Lower lobe of right lung (tissue), 2 donors: Measurements from ENCODE around the gene SHISAL1. TPM values are rescaled to one million over a fixed set of nuclear protein-coding genes. Genes with fewer than 3 reads are reported as not detected.

Experiments
- ATAC-seq, 2 donors: fragments of 200-7000 bp; cut with Tn5 transposase; one replicate each; pipeline ENCODE4 v1.9.1; 2020 to 2022; ENCODE audit warnings: mild to moderate bottlenecking in 2 of 2, moderate library complexity in 2 of 2
- DNase-seq: peaks from one replicate; pipeline ENCODE4 v3.0.0-alpha.2; 2020
- H3K27ac ChIP-seq: fragments of 200-600 bp; one replicate; pipeline ENCODE4 v1.8.0; 2022
- H3K27me3 ChIP-seq: fragments of 200-600 bp; one replicate; pipeline ENCODE4 v1.8.0; 2022; ENCODE audit warnings: low read depth
- H3K36me3 ChIP-seq: fragments of 200-600 bp; one replicate; pipeline ENCODE4 v1.8.0; 2022; ENCODE audit warnings: mild to moderate bottlenecking
- H3K4me1 ChIP-seq: fragments of 200-600 bp; one replicate; pipeline ENCODE4 v1.8.0; 2022
- H3K4me3 ChIP-seq: fragments of 200-600 bp; one replicate; pipeline ENCODE4 v1.8.0; 2022; ENCODE audit warnings: mild to moderate bottlenecking
- H3K9me3 ChIP-seq: fragments of 200-600 bp; one replicate; pipeline ENCODE4 v1.8.0; 2022
- intact Hi-C: fragments of 100-400 bp; cut with DNase I; formaldehyde crosslinking; loops from one replicate; pipeline ENCODE4 v1.11.0; 2022
- total RNA-seq: library from RNA; stranded (reverse); fragmentation: NEBNext Ultra II Directional; extraction: Animal tissue kit (Norgen Biotek cat#: 25700); gene quantifications from one replicate; pipeline ENCODE4 v1.2.1, GENCODE V29; 2021
- TF ChIP-seq, protein P1 (sequence below): fragments of 200-600 bp; IDR thresholded peaks from one replicate; pipeline ENCODE4 v1.8.0; 2022; ENCODE audit warnings: antibody characterized with exemption, mild to moderate bottlenecking
- donor health status: DM: no; HTN: yes; CAD: no; lungs with severe emphysema.

The SHISAL1 gene
- total RNA-seq, 1 donor from 2014 or later: 0.32 TPM

DNA sequence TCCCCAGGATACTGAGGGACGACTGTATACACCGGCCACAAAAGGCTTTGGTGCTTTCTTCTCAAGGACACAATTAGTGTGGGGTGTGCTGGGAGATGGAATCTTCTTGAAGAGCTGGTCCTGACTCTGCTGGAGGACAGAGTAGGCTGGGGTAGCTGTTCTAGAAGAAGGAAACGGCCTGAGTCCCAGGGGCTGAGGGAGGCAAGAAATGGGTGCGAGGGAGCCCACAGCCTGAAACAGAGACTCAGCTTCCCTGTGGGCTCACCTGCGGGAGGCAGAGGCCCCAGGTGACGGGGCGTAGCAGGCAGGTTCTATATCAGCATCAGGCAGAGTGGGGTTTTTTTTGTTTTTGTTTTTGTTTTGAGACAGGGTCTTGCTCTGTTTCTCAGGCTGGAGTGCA, 95.4 kb downstream of the SHISAL1 start:
- intact Hi-C loops: no loop called here
- ATAC-seq: no peak
- TF ChIP-seq, protein P1, sequence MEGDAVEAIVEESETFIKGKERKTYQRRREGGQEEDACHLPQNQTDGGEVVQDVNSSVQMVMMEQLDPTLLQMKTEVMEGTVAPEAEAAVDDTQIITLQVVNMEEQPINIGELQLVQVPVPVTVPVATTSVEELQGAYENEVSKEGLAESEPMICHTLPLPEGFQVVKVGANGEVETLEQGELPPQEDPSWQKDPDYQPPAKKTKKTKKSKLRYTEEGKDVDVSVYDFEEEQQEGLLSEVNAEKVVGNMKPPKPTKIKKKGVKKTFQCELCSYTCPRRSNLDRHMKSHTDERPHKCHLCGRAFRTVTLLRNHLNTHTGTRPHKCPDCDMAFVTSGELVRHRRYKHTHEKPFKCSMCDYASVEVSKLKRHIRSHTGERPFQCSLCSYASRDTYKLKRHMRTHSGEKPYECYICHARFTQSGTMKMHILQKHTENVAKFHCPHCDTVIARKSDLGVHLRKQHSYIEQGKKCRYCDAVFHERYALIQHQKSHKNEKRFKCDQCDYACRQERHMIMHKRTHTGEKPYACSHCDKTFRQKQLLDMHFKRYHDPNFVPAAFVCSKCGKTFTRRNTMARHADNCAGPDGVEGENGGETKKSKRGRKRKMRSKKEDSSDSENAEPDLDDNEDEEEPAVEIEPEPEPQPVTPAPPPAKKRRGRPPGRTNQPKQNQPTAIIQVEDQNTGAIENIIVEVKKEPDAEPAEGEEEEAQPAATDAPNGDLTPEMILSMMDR: no peak

DNA sequence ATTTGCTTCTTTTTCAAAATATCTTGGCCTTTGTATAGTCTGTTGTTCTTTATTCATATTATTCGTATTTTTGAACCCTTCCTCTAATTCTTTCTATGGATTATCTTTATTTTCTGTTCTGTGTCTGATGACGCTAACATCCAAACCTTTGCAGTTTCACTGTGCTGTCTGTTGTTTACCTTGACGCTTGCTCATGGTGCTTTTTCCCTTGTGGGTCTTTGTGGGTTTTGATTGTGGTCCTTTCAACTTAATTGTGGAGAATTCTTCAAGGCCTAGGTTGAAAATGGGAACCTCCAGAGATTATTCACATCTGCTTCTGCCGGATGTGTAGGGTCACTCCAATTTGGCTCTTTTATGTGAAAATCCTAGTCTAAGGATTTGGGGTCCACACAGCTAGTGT, 97.5 kb downstream of the SHISAL1 start:
- Histone ChIP-seq H3K27me3 (peaks cover 3% of the 10 kb centered on the region), H3K9me3 (peaks cover 6% of the 10 kb centered on the region), H3K4me3 (no peak overlapping the region), H3K4me1 (no peaks in the 10 kb centered on the region), H3K27ac (no peak overlapping the region), H3K36me3 (no peaks in the 10 kb centered on the region)
- TF ChIP-seq, protein P1: no peak
- no peak for DNase-seq
- no peak for ATAC-seq
- intact Hi-C loops: no loop called here

More for the DNA sequence above, 95.4 kb downstream of the SHISAL1 start:
- no peak overlapping the region for H3K4me3 ChIP-seq
- no peak for DNase-seq
- no peaks in the 10 kb centered on the region for H3K4me1 ChIP-seq
- no peak overlapping the region for H3K27ac ChIP-seq
- H3K27me3 ChIP-seq: peaks cover 8% of the 10 kb centered on the region
- H3K9me3 ChIP-seq: peaks cover 6% of the 10 kb centered on the region
- no peaks in the 10 kb centered on the region for H3K36me3 ChIP-seq

DNA sequence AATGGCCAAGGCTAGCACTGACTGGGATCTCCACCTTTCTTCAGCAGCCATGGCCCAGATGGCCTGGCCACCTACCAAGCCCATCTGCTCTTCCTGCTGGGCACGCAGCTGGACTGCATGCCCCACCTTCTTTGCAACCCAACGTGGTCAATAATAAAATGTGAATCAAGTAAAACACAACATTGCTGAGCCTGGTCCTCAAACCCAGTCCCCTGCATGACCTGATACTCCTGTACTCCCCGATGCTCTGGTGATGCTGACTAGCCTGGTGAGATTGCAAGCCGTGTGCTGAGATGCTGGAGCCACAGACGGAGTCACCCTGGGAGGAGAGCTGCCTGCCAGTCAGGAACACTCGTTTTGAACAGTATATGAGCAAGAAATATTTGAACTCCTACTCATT, 98.0 kb downstream of the SHISAL1 start:
- Histone ChIP-seq H3K36me3 (no peaks in the 10 kb centered on the region), H3K4me3 (no peak overlapping the region), H3K27me3 (peaks cover 3% of the 10 kb centered on the region), H3K27ac (no peak overlapping the region), H3K4me1 (no peaks in the 10 kb centered on the region), H3K9me3 (peaks cover 10% of the 10 kb centered on the region)
- ATAC-seq (no peak), DNase-seq (no peak)
- intact Hi-C loops: no loop called here
- TF ChIP-seq, protein P1: no peak

DNA sequence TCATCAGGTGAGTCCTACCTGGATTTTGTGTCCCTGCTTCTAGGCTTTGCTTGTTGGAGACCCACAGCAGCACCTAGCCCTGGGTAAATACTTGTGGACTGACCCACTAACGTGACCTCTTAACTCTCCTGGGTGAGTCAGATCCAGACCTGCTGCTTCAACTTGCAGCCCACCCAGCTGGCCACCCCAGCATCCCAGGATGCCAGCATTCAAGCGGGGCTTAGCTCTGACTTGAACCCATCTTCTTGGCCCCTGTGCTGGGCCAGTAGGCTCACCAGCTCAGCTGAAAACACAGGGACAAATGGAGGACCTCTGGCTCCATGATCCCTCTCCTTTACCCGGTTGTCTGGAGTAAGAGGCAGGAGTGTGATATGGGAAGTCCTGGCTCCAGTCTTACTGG, 98.6 kb downstream of the SHISAL1 start:
- no peaks in the 10 kb centered on the region for H3K36me3 ChIP-seq
- no peak overlapping the region for H3K4me3 ChIP-seq
- H3K9me3 ChIP-seq: peaks cover 13% of the 10 kb centered on the region
- H3K27me3 ChIP-seq: peaks cover 3% of the 10 kb centered on the region
- TF ChIP-seq, protein P1: no peak
- DNase-seq (no peak), ATAC-seq (no peak)
- no peak overlapping the region for H3K27ac ChIP-seq
- intact Hi-C loops: no loop called here
- H3K4me1 ChIP-seq: no peaks in the 10 kb centered on the region

DNA sequence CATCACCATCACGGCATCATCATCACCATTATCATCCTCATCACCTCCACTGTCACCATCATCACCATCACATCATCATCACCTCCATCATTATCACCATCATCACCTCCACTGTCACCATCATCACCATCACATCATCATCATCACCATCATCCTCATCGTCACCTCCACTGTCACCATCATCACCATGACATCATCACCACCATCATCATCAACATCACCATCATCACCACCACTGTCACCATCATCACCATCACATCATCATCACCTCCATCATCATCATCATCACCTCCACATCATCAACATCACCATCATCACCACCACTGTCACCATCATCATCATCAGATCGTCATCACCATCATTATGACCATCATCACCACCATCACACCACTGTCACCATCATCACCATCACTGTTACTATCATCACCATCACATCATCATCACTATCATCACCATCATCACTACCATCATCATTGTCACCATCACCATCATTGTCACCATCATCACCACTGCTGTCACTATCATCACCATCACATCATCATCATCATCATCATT, 99.2 kb downstream of the SHISAL1 start:
- Histone ChIP-seq H3K36me3 (no peaks in the 10 kb centered on the region), H3K9me3 (peaks cover 13% of the 10 kb centered on the region), H3K4me1 (no peaks in the 10 kb centered on the region), H3K4me3 (no peak overlapping the region), H3K27ac (no peak overlapping the region), H3K27me3 (peaks cover 3% of the 10 kb centered on the region)
- intact Hi-C loops: no loop called here
- TF ChIP-seq, protein P1: no peak
- no peak for ATAC-seq
- DNase-seq: no peak

DNA sequence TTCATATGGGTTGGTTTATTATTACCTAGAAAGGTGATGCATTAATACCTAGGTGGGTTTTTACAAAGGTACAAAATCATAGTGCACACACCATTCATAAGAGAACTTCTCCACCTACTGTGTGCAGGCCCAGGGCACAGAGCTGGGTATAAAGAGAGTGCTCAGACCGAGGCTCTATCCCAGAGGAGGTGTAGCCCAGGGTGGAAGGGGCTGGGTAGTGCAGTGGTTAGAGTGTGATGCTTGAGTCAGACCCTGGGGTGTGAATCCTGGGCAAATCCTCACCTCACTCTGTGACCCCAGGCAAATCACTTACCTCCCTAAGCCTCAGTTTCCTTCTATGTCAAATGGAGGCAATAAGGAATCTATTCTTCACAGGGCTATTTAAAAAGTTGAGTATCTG, 99.8 kb downstream of the SHISAL1 start:
- DNase-seq: no peak
- intact Hi-C loops: no loop called here
- Histone ChIP-seq H3K27me3 (peaks cover 3% of the 10 kb centered on the region), H3K4me1 (no peaks in the 10 kb centered on the region), H3K4me3 (no peak overlapping the region), H3K9me3 (peaks cover 13% of the 10 kb centered on the region), H3K36me3 (no peaks in the 10 kb centered on the region), H3K27ac (no peak overlapping the region)
- TF ChIP-seq, protein P1: no peak
- no peak for ATAC-seq
